Measurements from ENCODE around the gene API5.

API5 gene

DNA sequence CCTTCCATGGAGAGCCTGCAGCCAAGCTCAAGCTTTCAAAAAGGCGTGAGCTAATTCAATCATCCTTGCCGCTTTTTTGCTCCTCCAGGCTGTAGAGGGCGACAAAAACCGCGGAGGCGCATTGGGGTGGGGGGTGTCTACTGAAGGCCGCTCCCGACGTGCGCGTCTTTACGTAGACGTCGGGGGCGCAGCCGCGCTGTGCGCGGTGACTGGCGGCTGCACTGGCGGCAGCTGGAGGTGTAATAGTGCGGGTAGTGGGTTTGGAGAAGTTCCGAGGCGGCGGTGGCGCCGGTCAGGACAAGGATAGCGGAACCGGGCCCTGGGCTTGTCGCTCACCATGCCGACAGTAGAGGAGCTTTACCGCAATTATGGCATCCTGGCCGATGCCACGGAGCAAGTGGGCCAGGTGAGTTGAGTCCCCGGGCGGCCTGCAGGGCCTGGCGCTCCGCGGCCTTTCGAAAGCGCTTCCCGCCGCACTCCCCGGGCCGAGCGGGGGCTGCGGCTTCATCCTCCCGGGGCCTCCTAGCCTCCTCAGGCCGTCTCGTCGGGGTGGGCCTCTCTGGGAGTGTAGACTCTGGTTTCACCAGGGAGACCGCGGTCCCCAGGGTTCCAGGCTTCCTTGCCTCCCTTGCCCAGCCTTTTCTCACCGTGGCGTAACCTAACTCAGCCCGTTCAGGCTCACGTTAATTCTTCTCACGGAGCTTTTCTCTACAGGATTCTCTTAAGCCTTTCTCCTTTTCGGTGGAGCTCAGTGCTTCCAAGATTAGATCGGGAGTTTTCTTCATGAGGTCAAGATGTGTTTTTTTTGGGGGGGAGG, at the start of gene API5:
TSS of gene API5 (plus strand) at position 206 of the 817 bp plus-strand sequence. CDS start at position 338, 132 bp downstream.
- TF ChIP-seq, protein P1, sequence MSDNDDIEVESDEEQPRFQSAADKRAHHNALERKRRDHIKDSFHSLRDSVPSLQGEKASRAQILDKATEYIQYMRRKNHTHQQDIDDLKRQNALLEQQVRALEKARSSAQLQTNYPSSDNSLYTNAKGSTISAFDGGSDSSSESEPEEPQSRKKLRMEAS (IDR thresholded peaks at IDR 0.05; ENCODE audit: low read depth, low read length): peak; percentile 35; the same call in 1 of the 2 replicates
- peak; percentile 65 for TF ChIP-seq POLR2A (IDR thresholded peaks at IDR 0.05; ENCODE audit: extremely low read depth, insufficient read length)
- TF ChIP-seq, protein P2, sequence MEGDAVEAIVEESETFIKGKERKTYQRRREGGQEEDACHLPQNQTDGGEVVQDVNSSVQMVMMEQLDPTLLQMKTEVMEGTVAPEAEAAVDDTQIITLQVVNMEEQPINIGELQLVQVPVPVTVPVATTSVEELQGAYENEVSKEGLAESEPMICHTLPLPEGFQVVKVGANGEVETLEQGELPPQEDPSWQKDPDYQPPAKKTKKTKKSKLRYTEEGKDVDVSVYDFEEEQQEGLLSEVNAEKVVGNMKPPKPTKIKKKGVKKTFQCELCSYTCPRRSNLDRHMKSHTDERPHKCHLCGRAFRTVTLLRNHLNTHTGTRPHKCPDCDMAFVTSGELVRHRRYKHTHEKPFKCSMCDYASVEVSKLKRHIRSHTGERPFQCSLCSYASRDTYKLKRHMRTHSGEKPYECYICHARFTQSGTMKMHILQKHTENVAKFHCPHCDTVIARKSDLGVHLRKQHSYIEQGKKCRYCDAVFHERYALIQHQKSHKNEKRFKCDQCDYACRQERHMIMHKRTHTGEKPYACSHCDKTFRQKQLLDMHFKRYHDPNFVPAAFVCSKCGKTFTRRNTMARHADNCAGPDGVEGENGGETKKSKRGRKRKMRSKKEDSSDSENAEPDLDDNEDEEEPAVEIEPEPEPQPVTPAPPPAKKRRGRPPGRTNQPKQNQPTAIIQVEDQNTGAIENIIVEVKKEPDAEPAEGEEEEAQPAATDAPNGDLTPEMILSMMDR (IDR thresholded peaks at IDR 0.05; ENCODE audit: low read depth, low read length): peak; percentile 50
- TF ChIP-seq MYC (IDR thresholded peaks at IDR 0.05; ENCODE audit: low read depth, low read length): peak; percentile 46
- H3K4me3 ChIP-seq (ENCODE audit: low read depth, low read length): peak within 1 kb of the TSS; percentile 76
- DNase-seq (ENCODE audit: low read depth): peak; percentile 97

DNA sequence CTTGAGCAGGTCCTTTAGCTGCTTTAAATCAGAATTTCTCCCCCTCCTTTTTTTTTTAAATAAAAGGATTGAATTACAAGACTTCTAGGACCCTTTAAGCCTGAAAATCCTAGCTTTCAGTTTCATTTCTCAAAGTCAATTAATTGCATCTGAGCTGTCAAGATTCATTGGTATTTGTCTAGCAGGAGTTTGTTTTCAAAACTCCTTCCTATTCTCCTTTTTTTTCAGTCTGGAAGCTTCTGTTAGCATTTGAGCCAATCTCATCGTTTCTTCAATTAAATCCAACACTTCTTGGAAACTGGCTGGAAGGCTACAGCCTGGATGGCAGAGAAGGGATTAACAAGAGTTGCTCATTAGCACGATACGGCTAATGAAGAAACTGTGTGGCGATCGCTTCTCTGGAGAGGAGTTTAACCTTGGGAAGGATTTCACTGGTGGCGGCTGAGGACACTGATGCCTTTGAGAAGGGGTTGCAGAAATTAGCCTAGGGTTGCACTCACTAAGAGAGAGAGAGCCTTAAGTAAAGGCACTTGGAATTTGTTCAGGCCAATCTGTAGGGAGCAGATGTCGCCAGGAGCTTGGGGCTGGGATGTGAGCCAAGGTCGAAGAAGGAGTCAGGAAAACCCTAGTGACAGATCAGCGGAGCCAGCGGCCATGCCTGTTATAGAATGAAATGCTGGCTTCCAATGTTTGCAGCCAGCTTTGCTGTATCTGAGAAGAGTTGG, 43.8 kb upstream of the API5 start:
- H3K4me3 ChIP-seq (ENCODE audit: low read depth, low read length): no peak overlapping the region
- TF ChIP-seq POLR2A (IDR thresholded peaks at IDR 0.05; ENCODE audit: extremely low read depth, insufficient read length) (no peak), MYC (IDR thresholded peaks at IDR 0.05; ENCODE audit: low read depth, low read length) (no peak)
- TF ChIP-seq, protein P2 (IDR thresholded peaks at IDR 0.05; ENCODE audit: low read depth, low read length): no peak
- TF ChIP-seq, protein P1 (IDR thresholded peaks at IDR 0.05; ENCODE audit: low read depth, low read length): no peak
- no peak for DNase-seq (ENCODE audit: low read depth)

DNA sequence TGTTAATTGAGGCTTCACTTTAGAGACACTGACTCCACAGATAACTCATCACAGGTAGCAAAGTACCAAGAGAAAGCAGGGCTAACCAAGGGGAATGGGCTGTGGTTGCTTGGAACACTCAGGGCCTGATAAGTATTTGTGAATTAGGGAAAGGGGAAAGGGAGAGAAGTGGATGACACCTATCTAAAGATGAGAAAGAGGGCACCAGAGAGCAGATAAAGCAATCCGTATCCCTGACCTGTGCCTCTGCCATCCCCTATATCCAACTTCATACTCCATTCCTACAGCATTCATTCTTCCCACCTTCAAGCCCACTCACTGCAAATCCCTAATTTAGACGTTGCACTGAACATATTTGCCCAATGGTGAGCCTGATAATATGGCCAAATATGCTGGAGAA, 43.0 kb upstream of the API5 start:
- no peak for DNase-seq (ENCODE audit: low read depth)
- TF ChIP-seq, protein P2 (IDR thresholded peaks at IDR 0.05; ENCODE audit: low read depth, low read length): no peak
- TF ChIP-seq, protein P1 (IDR thresholded peaks at IDR 0.05; ENCODE audit: low read depth, low read length): no peak
- TF ChIP-seq POLR2A (IDR thresholded peaks at IDR 0.05; ENCODE audit: extremely low read depth, insufficient read length) (no peak), MYC (IDR thresholded peaks at IDR 0.05; ENCODE audit: low read depth, low read length) (no peak)
- no peak overlapping the region for H3K4me3 ChIP-seq (ENCODE audit: low read depth, low read length)

DNA sequence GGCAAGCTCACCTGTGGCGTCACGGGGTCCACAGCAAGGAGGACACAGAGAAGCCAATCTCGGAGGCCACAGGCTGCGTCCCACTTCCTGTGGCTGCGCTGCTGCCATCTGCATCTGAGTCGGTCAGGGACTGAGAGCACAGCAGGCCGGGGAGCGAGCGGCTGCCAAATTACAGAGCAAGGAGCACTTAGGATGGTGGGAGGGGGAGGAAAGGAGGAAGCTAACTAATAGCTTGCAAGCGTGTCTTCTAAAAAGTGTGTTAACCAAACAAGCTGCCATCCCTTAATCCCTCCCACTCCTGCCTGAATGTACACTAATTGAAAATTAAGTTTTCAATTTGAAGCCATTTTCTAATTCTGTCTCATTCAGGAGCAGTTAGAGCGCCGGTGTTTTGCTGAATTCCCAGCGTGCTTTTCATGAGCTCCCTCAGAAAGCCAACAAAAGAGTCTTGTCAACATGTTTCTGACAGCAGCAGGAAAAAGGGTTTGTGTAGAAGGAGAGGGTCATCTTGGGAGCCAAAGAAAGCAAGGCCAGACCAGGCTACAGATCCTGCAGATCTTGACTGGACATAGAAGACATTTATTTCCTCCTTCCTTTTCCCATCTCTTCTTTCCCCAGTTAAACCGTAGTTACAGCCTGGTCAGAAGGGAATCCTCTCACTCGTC, 42.4 kb upstream of the API5 start:
- no peak for DNase-seq (ENCODE audit: low read depth)
- H3K4me3 ChIP-seq (ENCODE audit: low read depth, low read length): no peak overlapping the region
- no peak for TF ChIP-seq POLR2A (IDR thresholded peaks at IDR 0.05; ENCODE audit: extremely low read depth, insufficient read length)
- TF ChIP-seq, protein P2 (IDR thresholded peaks at IDR 0.05; ENCODE audit: low read depth, low read length): no peak
- TF ChIP-seq MYC (IDR thresholded peaks at IDR 0.05; ENCODE audit: low read depth, low read length): no peak
- TF ChIP-seq, protein P1 (IDR thresholded peaks at IDR 0.05; ENCODE audit: low read depth, low read length): no peak

DNA sequence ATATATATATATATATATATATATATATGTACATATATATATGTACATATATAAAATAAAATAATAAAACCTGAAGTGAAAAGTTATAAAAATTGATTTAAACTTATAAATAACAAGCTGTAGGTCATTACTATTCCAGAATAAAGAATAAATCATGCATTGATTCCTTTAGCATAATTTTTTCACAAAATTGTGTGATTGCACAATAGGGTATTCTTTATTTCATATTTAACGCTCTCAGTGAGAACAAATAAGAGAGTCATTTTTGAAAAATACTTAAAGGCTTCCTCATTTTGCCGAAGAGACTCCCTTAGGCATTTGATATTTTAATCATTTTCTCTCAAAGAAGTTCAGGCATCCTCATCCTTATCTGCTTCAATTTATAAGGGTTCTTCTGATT, 41.3 kb upstream of the API5 start:
- TF ChIP-seq MYC (IDR thresholded peaks at IDR 0.05; ENCODE audit: low read depth, low read length): no peak
- TF ChIP-seq, protein P2 (IDR thresholded peaks at IDR 0.05; ENCODE audit: low read depth, low read length): no peak
- TF ChIP-seq, protein P1 (IDR thresholded peaks at IDR 0.05; ENCODE audit: low read depth, low read length): no peak
- TF ChIP-seq POLR2A (IDR thresholded peaks at IDR 0.05; ENCODE audit: extremely low read depth, insufficient read length): no peak
- DNase-seq (ENCODE audit: low read depth): no peak
- no peak overlapping the region for H3K4me3 ChIP-seq (ENCODE audit: low read depth, low read length)

Measured in NB4 (cell line).